Measurements from ENCODE around the gene OCA2.
"Not testable (repeated sequence)": the region's sequence is repeated elsewhere in the genome, so short reads cannot be mapped to it uniquely, and the experiment has no call there.

Gene OCA2

GRCh38 chr15:28021281-28022039, 77.7 kb downstream of the OCA2 start:
- peak; percentile 95 for DNase-seq

- no peak for DNase-seq
Observed at GRCh38 chr15:28020644-28021043, 78.5 kb downstream of the OCA2 start.

- no peak for DNase-seq
Observed at GRCh38 chr15:28019594-28020309, 79.4 kb downstream of the OCA2 start.

- no peak for DNase-seq
Observed at GRCh38 chr15:28018291-28019044, 80.6 kb downstream of the OCA2 start.

GRCh38 chr15:28017423-28017924, 81.6 kb downstream of the OCA2 start:
- DNase-seq = peak; percentile 83

- DNase-seq = no peak
Observed at GRCh38 chr15:28015855-28016254, 83.3 kb downstream of the OCA2 start.

- DNase-seq = no peak
Observed at GRCh38 chr15:28014623-28015200, 84.4 kb downstream of the OCA2 start.

- DNase-seq = no peak
Observed at GRCh38 chr15:28013976-28014375, 85.1 kb downstream of the OCA2 start.

- no peak for DNase-seq
Observed at GRCh38 chr15:28013480-28013879, 85.6 kb downstream of the OCA2 start.

- no peak for DNase-seq
Observed at GRCh38 chr15:28012231-28012630, 86.9 kb downstream of the OCA2 start.

GRCh38 chr15:28008175-28008574, 90.9 kb downstream of the OCA2 start:
- not testable (repeated sequence) for DNase-seq

- no peak for DNase-seq
Observed at GRCh38 chr15:28006116-28006905, 92.8 kb downstream of the OCA2 start.

- no peak for DNase-seq
Observed at GRCh38 chr15:28005004-28005527, 94.0 kb downstream of the OCA2 start.

- no peak for DNase-seq
Observed at GRCh38 chr15:28004143-28005003, 94.7 kb downstream of the OCA2 start.

- no peak for DNase-seq
Observed at GRCh38 chr15:28003302-28004037, 95.6 kb downstream of the OCA2 start.

GRCh38 chr15:28002867-28003266, 96.2 kb downstream of the OCA2 start:
- no peak for DNase-seq

- DNase-seq = no peak
Observed at GRCh38 chr15:28002136-28002861, 96.8 kb downstream of the OCA2 start.

- DNase-seq = no peak
Observed at GRCh38 chr15:28001641-28002040, 97.5 kb downstream of the OCA2 start.

GRCh38 chr15:27993996-27994780, 104.9 kb downstream of the OCA2 start:
- DNase-seq = no peak

Measured in DMS53 (cell line).